ENCODE measurements around the gene MRPL32.

- TF ChIP-seq CTCF (IDR thresholded peaks at IDR 0.05; ENCODE audit: insufficient read depth, low read depth, low read length) (no peak), EZH2 (IDR thresholded peaks at IDR 0.05; ENCODE audit: insufficient read depth, low read length) (no peak)
These were observed 16.8 kb upstream of the MRPL32 start for GRCh38 chr7:42915356-42915755.

Data from astrocyte (in vitro differentiated cells and primary cell).